DOHH2 (cell line): Measurements from ENCODE around the gene ADARB1.

Experiments
- H3F3A ChIP-seq: fragments of 200-600 bp; sonication (generic), shearing (Covaris generic); 2 replicates; pipeline ENCODE4 v1.6.0; 2016; ENCODE audit warnings: antibody characterized with exemption, mild to moderate bottlenecking; ENCODE audit not compliant: control insufficient read depth, insufficient read depth
- H3K27ac ChIP-seq: fragments of 200-600 bp; sonication (generic); 2 replicates; pipeline ENCODE4 v1.5.1; 2014; ENCODE audit warnings: low read depth, mild to moderate bottlenecking, low read length, moderate library complexity
- H3K27me3 ChIP-seq: fragments of 200-600 bp; sonication (generic); 2 replicates; pipeline ENCODE4 v1.6.1; 2014; ENCODE audit warnings: mild to moderate bottlenecking, low read length, mixed read lengths; ENCODE audit not compliant: control insufficient read depth
- H3K36me3 ChIP-seq: fragments of 200-600 bp; sonication (generic); 2 replicates; pipeline ENCODE4 v1.6.1; 2014; ENCODE audit warnings: mild to moderate bottlenecking, low read length, moderate library complexity, mixed read lengths; ENCODE audit not compliant: control insufficient read depth
- H3K4me1 ChIP-seq: fragments of 200-600 bp; sonication (generic); 2 replicates; pipeline ENCODE4 v1.6.1; 2014; ENCODE audit warnings: mild to moderate bottlenecking, low read length, mixed read lengths; ENCODE audit not compliant: control insufficient read depth
- H3K4me2 ChIP-seq: fragments of 200-600 bp; sonication (generic); 2 replicates; pipeline ENCODE4 v1.6.0; 2014; ENCODE audit warnings: mild to moderate bottlenecking, low read length, moderate library complexity
- H3K4me3 ChIP-seq: fragments of 200-600 bp; sonication (generic); 2 replicates; pipeline ENCODE4 v1.5.1; 2014; ENCODE audit warnings: mild to moderate bottlenecking, low read length, mixed read lengths
- H3K79me2 ChIP-seq: fragments of 200-600 bp; sonication (generic); 2 replicates; pipeline ENCODE4 v1.6.1; 2014; ENCODE audit warnings: mild to moderate bottlenecking, low read length, mixed read lengths; ENCODE audit not compliant: control insufficient read depth
- H3K9me2 ChIP-seq: fragments of 200-600 bp; sonication (generic); replicated peaks from 2 replicates; pipeline ENCODE4 v1.6.1; 2014; ENCODE audit warnings: mild to moderate bottlenecking, low read length, mixed read lengths; ENCODE audit not compliant: control insufficient read depth
- H3K9me3 ChIP-seq: fragments of 200-600 bp; sonication (generic); 2 replicates; pipeline ENCODE4 v1.6.1; 2014; ENCODE audit warnings: antibody characterized with exemption, low read length, mixed read lengths; ENCODE audit not compliant: control insufficient read depth, insufficient read depth
- H4K20me1 ChIP-seq: fragments of 200-600 bp; sonication (generic); 2 replicates; pipeline ENCODE4 v1.6.0; 2014; ENCODE audit warnings: low read depth, mild to moderate bottlenecking, antibody characterized with exemption, low read length, moderate library complexity; ENCODE audit not compliant: control insufficient read depth, insufficient read depth
- EZH2phosphoT487 ChIP-seq: fragments of 200-600 bp; sonication (generic); IDR thresholded peaks from 2 replicates; pipeline ENCODE4 v1.6.1; 2017; ENCODE audit warnings: borderline replicate concordance, mild to moderate bottlenecking, antibody characterized with exemption, low read length, moderate library complexity, mixed read lengths
- TF ChIP-seq, protein P1 (sequence below): fragments of 200-600 bp; sonication (generic); IDR thresholded peaks from one replicate; pipeline ENCODE4 v1.5.1; 2014; ENCODE audit warnings: antibody characterized with exemption, mild to moderate bottlenecking, low read depth, low read length; ENCODE audit not compliant: poor library complexity, severe bottlenecking

ADARB1 gene

DNA sequence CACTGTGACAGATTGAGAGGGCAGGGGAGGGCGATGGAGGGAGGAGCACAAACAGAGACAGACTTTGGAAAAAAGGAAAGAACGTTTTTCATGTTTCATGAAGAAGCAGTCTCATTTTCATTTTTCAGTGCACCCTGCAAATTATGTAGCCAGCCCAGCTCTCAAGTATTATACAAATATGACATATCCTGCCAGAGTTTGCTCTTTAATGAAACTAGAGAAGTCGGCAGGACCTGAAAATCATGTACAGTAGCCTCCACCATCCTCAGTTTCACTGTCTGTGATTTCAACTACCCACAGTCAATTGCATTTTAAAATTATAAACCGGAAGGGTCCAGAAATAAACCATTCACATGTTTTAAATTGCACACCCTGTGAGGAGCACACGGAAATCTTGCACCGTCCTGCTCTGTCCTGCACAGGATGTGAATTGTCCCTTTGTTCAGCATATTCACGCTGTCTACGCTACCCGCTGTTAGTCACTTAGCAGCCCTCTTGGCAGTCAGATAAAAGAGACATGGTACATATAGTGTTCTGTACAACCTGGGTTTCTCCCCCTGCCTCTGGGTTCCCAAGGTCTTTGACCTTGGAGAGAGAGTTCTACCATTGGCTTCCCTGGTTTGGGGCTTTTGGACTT, 13.6 kb upstream of the ADARB1 start:
- no peaks in the 10 kb centered on the region for H4K20me1 ChIP-seq
- no peaks in the 10 kb centered on the region for H3F3A ChIP-seq
- H3K27ac ChIP-seq = no peak overlapping the region
- H3K4me2 ChIP-seq = no peak overlapping the region
- no peaks in the 10 kb centered on the region for H3K4me1 ChIP-seq
- TF ChIP-seq EZH2phosphoT487 = no peak
- TF ChIP-seq, protein P1, sequence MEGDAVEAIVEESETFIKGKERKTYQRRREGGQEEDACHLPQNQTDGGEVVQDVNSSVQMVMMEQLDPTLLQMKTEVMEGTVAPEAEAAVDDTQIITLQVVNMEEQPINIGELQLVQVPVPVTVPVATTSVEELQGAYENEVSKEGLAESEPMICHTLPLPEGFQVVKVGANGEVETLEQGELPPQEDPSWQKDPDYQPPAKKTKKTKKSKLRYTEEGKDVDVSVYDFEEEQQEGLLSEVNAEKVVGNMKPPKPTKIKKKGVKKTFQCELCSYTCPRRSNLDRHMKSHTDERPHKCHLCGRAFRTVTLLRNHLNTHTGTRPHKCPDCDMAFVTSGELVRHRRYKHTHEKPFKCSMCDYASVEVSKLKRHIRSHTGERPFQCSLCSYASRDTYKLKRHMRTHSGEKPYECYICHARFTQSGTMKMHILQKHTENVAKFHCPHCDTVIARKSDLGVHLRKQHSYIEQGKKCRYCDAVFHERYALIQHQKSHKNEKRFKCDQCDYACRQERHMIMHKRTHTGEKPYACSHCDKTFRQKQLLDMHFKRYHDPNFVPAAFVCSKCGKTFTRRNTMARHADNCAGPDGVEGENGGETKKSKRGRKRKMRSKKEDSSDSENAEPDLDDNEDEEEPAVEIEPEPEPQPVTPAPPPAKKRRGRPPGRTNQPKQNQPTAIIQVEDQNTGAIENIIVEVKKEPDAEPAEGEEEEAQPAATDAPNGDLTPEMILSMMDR = no peak
- no peaks in the 10 kb centered on the region for H3K9me3 ChIP-seq
- H3K79me2 ChIP-seq = no peaks in the 10 kb centered on the region
- H3K27me3 ChIP-seq = 0 out of 2 replicates have a peak, but pooled peaks cover 4% of the 10 kb centered on the region
- H3K9me2 ChIP-seq = no peaks in the 10 kb centered on the region
- no peak overlapping the region for H3K4me3 ChIP-seq
- no peaks in the 10 kb centered on the region for H3K36me3 ChIP-seq

DNA sequence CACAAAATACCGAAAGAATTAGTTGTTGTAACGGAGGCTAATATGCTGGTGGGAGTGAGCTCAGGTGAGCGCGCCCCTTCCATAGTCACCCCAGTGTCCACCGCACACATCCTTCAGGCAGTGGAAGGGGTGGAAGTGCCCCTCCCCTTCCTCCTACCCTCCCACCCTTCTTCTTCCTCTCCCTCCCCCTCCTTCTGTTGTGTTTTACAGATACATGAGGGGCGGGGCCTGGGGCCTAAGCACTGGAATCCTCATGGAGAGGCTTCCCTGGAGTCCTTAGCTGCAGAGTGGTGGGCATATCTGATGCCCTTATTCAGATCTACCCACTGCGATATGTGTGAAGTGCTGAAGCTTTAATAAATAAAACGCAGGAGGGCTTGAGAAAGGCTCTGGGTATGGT, 10.3 kb upstream of the ADARB1 start:
- H3K79me2 ChIP-seq = no peaks in the 10 kb centered on the region
- no peaks in the 10 kb centered on the region for H4K20me1 ChIP-seq
- H3K36me3 ChIP-seq = no peaks in the 10 kb centered on the region
- H3K9me2 ChIP-seq = no peaks in the 10 kb centered on the region
- no peaks in the 10 kb centered on the region for H3F3A ChIP-seq
- no peak for TF ChIP-seq EZH2phosphoT487
- H3K4me1 ChIP-seq = no peaks in the 10 kb centered on the region
- H3K27ac ChIP-seq = no peak overlapping the region
- no peak overlapping the region for H3K4me2 ChIP-seq
- H3K4me3 ChIP-seq = no peak overlapping the region
- 0 out of 2 replicates have a peak, but pooled peaks cover 4% of the 10 kb centered on the region for H3K27me3 ChIP-seq
- H3K9me3 ChIP-seq = no peaks in the 10 kb centered on the region

DNA sequence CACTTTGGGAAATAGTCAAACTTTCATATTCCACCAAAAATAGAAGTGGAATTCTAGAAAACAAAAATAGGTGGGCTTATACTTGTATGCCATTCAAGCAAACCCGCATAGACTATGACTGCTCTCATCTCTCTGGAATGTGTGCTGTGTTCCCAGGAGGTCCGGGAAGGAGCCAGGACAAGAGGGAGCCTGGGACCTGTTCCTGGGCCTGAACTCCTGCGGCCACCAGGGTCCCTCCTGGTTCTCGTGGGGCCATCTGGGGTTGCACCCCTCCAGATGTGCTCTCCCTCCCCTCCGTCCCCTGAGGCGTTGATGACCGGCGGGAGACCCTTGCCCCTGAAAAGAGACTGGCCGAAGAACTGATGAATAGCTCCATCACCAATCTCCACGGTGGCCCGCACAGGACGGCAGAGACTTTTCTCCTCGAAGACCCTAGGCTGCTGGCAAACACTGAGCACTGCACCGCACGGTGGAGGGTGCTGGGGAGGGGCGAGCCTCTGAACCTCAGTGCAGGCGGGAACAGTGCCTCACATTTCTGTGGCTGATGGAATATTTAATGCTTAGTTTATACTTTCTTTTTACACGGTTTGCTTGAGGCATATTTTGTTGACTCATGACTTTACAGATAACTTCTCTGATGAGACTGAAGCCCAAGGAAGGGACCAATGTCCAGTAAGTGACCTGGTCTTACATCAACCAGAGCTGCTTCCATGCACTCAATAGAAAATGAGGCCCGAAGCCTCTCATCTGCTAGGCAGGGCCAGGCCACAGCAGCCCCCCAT, 9.6 kb upstream of the ADARB1 start:
- Histone ChIP-seq H3K27ac (no peak overlapping the region), H3F3A (no peaks in the 10 kb centered on the region), H3K36me3 (no peaks in the 10 kb centered on the region), H3K27me3 (0 out of 2 replicates have a peak, but pooled peaks cover 4% of the 10 kb centered on the region), H3K79me2 (no peaks in the 10 kb centered on the region), H3K4me3 (no peak overlapping the region), H3K9me3 (no peaks in the 10 kb centered on the region), H3K9me2 (no peaks in the 10 kb centered on the region), H3K4me1 (no peaks in the 10 kb centered on the region), H3K4me2 (no peak overlapping the region), H4K20me1 (no peaks in the 10 kb centered on the region)
- TF ChIP-seq EZH2phosphoT487 = no peak
- TF ChIP-seq, protein P1 = no peak
